22Rv1 (cell line): ENCODE results near the gene CTDP1.
"Not testable (repeated sequence)": the region's sequence is repeated elsewhere in the genome, so short reads cannot be mapped to it uniquely, and the experiment has no call there.

Experiments
- H3K27ac ChIP-seq: fragments of 450-650 bp; 2 replicates; pipeline ENCODE4 v1.5.1; 2017
- CTCF ChIP-seq: fragments of 450-650 bp; IDR thresholded peaks from 2 replicates; pipeline ENCODE4 v1.5.1; 2017; ENCODE audit warnings: mild to moderate bottlenecking
- ZFX ChIP-seq: fragments of 450-650 bp; IDR thresholded peaks from 2 replicates; pipeline ENCODE4 v1.6.1; 2017; ENCODE audit warnings: antibody characterized with exemption, borderline replicate concordance

The CTDP1 gene

DNA sequence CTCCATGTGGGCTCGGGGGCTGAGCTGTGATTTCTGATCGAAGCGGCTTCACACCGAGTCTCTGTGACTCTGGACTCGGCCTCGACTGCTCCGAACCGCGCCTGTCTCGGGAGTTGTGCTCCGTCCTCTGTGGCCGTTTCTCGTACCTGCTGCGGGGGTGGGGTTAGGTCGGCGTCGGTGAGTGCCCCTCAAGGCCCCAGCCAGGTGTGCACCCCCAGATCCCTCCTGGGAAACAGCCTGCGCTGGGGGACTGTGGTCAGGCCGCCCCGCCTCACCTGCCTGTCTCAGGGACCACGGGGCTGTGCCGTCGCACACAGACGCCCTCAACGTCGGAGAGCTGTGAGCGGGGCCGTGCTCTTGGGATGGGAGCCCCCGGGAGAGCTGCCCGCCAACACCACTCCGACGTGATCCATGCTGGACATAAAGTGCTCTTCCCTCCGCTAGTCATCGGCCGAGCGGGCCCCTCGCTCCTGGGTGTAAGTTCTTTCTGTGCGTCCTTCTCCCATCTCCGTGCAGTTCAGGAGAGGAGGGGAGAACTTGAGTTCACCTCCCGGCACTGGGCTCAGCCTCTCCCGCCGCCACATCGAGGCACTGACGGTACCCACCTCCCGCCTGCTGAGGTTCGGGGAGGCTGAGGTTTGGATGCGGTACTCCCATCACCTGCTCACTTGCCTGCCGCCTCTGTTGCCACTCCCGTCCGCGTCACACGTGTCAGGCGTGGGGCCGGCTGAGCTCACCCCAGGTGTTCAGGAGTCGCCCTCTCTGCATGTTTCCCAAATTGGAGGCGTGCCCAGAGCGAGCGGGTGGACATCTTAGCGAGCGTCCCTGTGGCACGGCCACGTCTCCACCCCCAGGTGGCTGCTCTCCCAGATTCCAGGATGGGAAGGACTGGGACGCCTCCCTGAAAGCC is 55.7 kb downstream of the CTDP1 start:
- TF ChIP-seq CTCF: no peak
- TF ChIP-seq ZFX: no peak
- H3K27ac ChIP-seq: no peak overlapping the region

DNA sequence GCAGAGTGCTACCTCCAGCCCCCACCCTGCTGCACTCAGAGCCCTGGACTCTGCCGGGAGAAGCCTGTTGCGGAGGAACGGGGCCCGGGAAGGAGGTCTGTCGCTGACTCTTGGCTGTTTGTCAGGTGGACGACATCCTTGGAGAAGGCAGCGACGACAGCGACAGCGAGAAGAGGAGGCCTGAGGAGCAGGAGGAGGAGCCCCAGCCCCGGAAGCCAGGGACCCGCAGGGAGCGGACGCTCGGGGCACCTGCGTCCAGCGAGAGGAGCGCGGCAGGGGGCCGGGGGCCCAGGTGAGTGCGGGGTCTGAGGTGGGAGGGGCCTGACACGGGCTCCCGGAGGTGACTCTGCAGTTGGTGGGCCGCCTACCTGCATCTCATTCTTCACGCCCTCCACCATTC is 56.6 kb downstream of the CTDP1 start:
- no peak for TF ChIP-seq CTCF
- TF ChIP-seq ZFX: no peak
- no peak overlapping the region for H3K27ac ChIP-seq

- no peak for TF ChIP-seq ZFX
- no peak for TF ChIP-seq CTCF
- H3K27ac ChIP-seq: no peak overlapping the region
Observed at GRCh38 chr18:79736846-79737245, 57.2 kb downstream of the CTDP1 start.

- no peak overlapping the region for H3K27ac ChIP-seq
- TF ChIP-seq ZFX (no peak), CTCF (no peak)
Observed at GRCh38 chr18:79737426-79737825, 57.8 kb downstream of the CTDP1 start.

DNA sequence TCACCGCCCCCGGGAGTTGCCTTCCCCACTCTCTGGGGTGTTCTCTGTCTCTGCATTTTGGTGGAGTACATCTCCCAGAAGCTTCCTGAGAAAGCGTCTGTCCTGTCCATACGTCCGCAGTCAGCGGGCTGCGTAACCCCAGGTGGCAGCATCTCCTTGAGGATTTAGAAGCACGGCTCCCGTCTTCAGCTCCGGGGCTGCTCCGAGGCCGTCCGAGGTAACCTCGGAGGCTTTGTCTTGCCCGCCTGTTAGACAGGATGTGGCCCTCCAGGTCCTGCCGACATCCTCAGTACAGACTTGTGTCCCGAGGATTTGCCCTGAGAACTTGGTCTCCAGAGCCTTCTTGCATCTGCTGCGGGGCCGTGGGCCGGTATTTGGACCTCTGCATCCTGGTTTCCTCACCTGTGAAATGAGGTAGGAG is 58.4 kb downstream of the CTDP1 start:
- TF ChIP-seq CTCF (no peak), ZFX (no peak)
- no peak overlapping the region for H3K27ac ChIP-seq

- TF ChIP-seq CTCF (no peak), ZFX (no peak)
- no peak overlapping the region for H3K27ac ChIP-seq
Observed at GRCh38 chr18:79738581-79739439, 59.2 kb downstream of the CTDP1 start.

DNA sequence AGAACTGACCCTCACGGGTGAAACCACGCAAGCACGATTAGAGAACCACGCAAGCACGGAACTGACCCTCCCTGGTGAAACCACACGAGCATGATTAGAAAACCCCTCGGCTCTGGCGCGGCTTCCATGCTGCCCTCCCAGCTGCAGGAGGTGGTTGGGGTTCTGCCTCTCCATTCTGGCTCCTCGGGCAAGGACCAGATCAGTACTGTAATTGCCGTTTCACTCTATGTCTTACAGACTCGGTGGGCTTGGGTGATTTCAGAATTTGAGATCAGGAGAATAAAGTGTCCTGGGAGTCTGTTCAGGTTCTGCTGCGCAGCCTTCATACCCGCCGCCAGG is 59.8 kb downstream of the CTDP1 start:
- no peak overlapping the region for H3K27ac ChIP-seq
- TF ChIP-seq ZFX (no peak), CTCF (no peak)

GRCh38 chr18:79740047-79740446 is 60.4 kb downstream of the CTDP1 start:
- H3K27ac ChIP-seq: not testable (repeated sequence)
